ENCODE measurements around the gene PCDH12.

PCDH12 gene

GRCh38 chr5:141965071-141965470 is 7.1 kb upstream of the PCDH12 start:
- no peak for DNase-seq
- H3K23ac ChIP-seq (ENCODE audit: low read length), result no peak overlapping the region
- no peak overlapping the region for H4K12ac ChIP-seq (ENCODE audit: low read depth, low read length)
- no peak overlapping the region for H3K4me3 ChIP-seq (ENCODE audit: low read depth, low read length)
- H2AK5ac ChIP-seq (ENCODE audit: low read length), result no peak overlapping the region
- no peak overlapping the region for H2BK12ac ChIP-seq (ENCODE audit: low read length)
- no peak overlapping the region for H4K8ac ChIP-seq (ENCODE audit: low read depth, low read length)
- H3K36me3 ChIP-seq (ENCODE audit: control insufficient read depth in 1 of 2, insufficient read depth in 2 of 2, low read length in 2 of 2), result no peaks in the 10 kb centered on the region
- H3K27ac ChIP-seq (ENCODE audit: low read depth, low read length), result no peak overlapping the region
- no peak overlapping the region for H3K4ac ChIP-seq (ENCODE audit: low read depth, low read length)
- H3K14ac ChIP-seq (ENCODE audit: low read length), result no peak overlapping the region
- no peaks in the 10 kb centered on the region for H3K9me3 ChIP-seq (ENCODE audit: insufficient read depth, low read depth, low read length)
- no CpG with 5 or more reads among the region's 7 CpGs for WGBS (ENCODE audit: extremely low coverage, insufficient coverage, insufficient read length)
- H2AFZ ChIP-seq (ENCODE audit: insufficient read depth, low read length, poor library complexity), result no peak overlapping the region
- no peak overlapping the region for H3K4me2 ChIP-seq (ENCODE audit: low read length)
- H3K79me2 ChIP-seq (ENCODE audit: control insufficient read depth, insufficient read depth, low read length, poor library complexity), result peaks cover 4% of the 10 kb centered on the region
- no peak overlapping the region for H2BK120ac ChIP-seq (ENCODE audit: insufficient read depth, low read length, poor library complexity)
- H3K79me1 ChIP-seq (ENCODE audit: low read length), result peaks cover 6% of the 10 kb centered on the region
- H2BK5ac ChIP-seq (ENCODE audit: low read depth, low read length, poor library complexity), result no peak overlapping the region
- H3K9ac ChIP-seq (ENCODE audit: low read length), result no peak overlapping the region
- H3K4me1 ChIP-seq (ENCODE audit: control insufficient read depth in 1 of 2, insufficient read depth in 2 of 2, low read length in 2 of 2), result no peaks in the 10 kb centered on the region
- H3K18ac ChIP-seq (ENCODE audit: low read length), result no peak overlapping the region
- H3K27me3 ChIP-seq (ENCODE audit: insufficient read depth, low read length), result no peaks in the 10 kb centered on the region
- H4K91ac ChIP-seq (ENCODE audit: low read depth, low read length), result no peak overlapping the region

GRCh38 chr5:141963701-141964100 is 5.7 kb upstream of the PCDH12 start:
- no CpG with 5 or more reads among the region's 3 CpGs for WGBS (ENCODE audit: extremely low coverage, insufficient coverage, insufficient read length)
- H2AK5ac ChIP-seq (ENCODE audit: low read length), result no peak overlapping the region
- no peak overlapping the region for H3K4me2 ChIP-seq (ENCODE audit: low read length)
- no peak for DNase-seq
- H2BK5ac ChIP-seq (ENCODE audit: low read depth, low read length, poor library complexity), result no peak overlapping the region
- no peaks in the 10 kb centered on the region for H3K27me3 ChIP-seq (ENCODE audit: insufficient read depth, low read length)
- H3K9ac ChIP-seq (ENCODE audit: low read length), result no peak overlapping the region
- no peak overlapping the region for H3K4ac ChIP-seq (ENCODE audit: low read depth, low read length)
- no peak overlapping the region for H3K4me3 ChIP-seq (ENCODE audit: low read depth, low read length)
- no peaks in the 10 kb centered on the region for H3K4me1 ChIP-seq (ENCODE audit: control insufficient read depth in 1 of 2, insufficient read depth in 2 of 2, low read length in 2 of 2)
- H3K23ac ChIP-seq (ENCODE audit: low read length), result no peak overlapping the region
- no peaks in the 10 kb centered on the region for H3K9me3 ChIP-seq (ENCODE audit: insufficient read depth, low read depth, low read length)
- no peak overlapping the region for H4K8ac ChIP-seq (ENCODE audit: low read depth, low read length)
- H2BK12ac ChIP-seq (ENCODE audit: low read length), result no peak overlapping the region
- no peak overlapping the region for H4K12ac ChIP-seq (ENCODE audit: low read depth, low read length)
- H4K91ac ChIP-seq (ENCODE audit: low read depth, low read length), result no peak overlapping the region
- H3K79me2 ChIP-seq (ENCODE audit: control insufficient read depth, insufficient read depth, low read length, poor library complexity), result no peaks in the 10 kb centered on the region
- H2BK120ac ChIP-seq (ENCODE audit: insufficient read depth, low read length, poor library complexity), result no peak overlapping the region
- no peak overlapping the region for H3K27ac ChIP-seq (ENCODE audit: low read depth, low read length)
- no peaks in the 10 kb centered on the region for H3K79me1 ChIP-seq (ENCODE audit: low read length)
- no peaks in the 10 kb centered on the region for H3K36me3 ChIP-seq (ENCODE audit: control insufficient read depth in 1 of 2, insufficient read depth in 2 of 2, low read length in 2 of 2)
- no peak overlapping the region for H2AFZ ChIP-seq (ENCODE audit: insufficient read depth, low read length, poor library complexity)
- no peak overlapping the region for H3K18ac ChIP-seq (ENCODE audit: low read length)
- H3K14ac ChIP-seq (ENCODE audit: low read length), result no peak overlapping the region

- Histone ChIP-seq H2AFZ (ENCODE audit: insufficient read depth, low read length, poor library complexity) (no peak overlapping the region), H4K8ac (ENCODE audit: low read depth, low read length) (no peak overlapping the region), H2AK5ac (ENCODE audit: low read length) (no peak overlapping the region), H4K91ac (ENCODE audit: low read depth, low read length) (no peak overlapping the region), H3K27me3 (ENCODE audit: insufficient read depth, low read length) (no peaks in the 10 kb centered on the region), H2BK5ac (ENCODE audit: low read depth, low read length, poor library complexity) (no peak overlapping the region), H3K4ac (ENCODE audit: low read depth, low read length) (no peak overlapping the region), H4K12ac (ENCODE audit: low read depth, low read length) (no peak overlapping the region), H3K4me3 (ENCODE audit: low read depth, low read length) (no peak overlapping the region), H3K27ac (ENCODE audit: low read depth, low read length) (no peak overlapping the region), H3K14ac (ENCODE audit: low read length) (no peak overlapping the region), H3K79me2 (ENCODE audit: control insufficient read depth, insufficient read depth, low read length, poor library complexity) (no peaks in the 10 kb centered on the region), H3K18ac (ENCODE audit: low read length) (no peak overlapping the region), H3K9ac (ENCODE audit: low read length) (no peak overlapping the region), H2BK12ac (ENCODE audit: low read length) (no peak overlapping the region), H3K4me2 (ENCODE audit: low read length) (no peak overlapping the region), H3K23ac (ENCODE audit: low read length) (no peak overlapping the region), H3K79me1 (ENCODE audit: low read length) (no peaks in the 10 kb centered on the region), H3K36me3 (ENCODE audit: control insufficient read depth in 1 of 2, insufficient read depth in 2 of 2, low read length in 2 of 2) (no peaks in the 10 kb centered on the region), H3K4me1 (ENCODE audit: control insufficient read depth in 1 of 2, insufficient read depth in 2 of 2, low read length in 2 of 2) (no peaks in the 10 kb centered on the region), H2BK120ac (ENCODE audit: insufficient read depth, low read length, poor library complexity) (no peak overlapping the region), H3K9me3 (ENCODE audit: insufficient read depth, low read depth, low read length) (no peaks in the 10 kb centered on the region)
- WGBS (ENCODE audit: extremely low coverage, insufficient coverage, insufficient read length), result no CpG with 5 or more reads among the region's 3 CpGs
- DNase-seq, result no peak
Measured at GRCh38 chr5:141961466-141961865, 3.5 kb upstream of the PCDH12 start.

GRCh38 chr5:141960449-141961323 is 2.7 kb upstream of the PCDH12 start:
- Histone ChIP-seq H2BK120ac (ENCODE audit: insufficient read depth, low read length, poor library complexity) (no peak overlapping the region), H2AFZ (ENCODE audit: insufficient read depth, low read length, poor library complexity) (no peak overlapping the region), H3K9me3 (ENCODE audit: insufficient read depth, low read depth, low read length) (peaks cover 2% of the 10 kb centered on the region), H3K23ac (ENCODE audit: low read length) (no peak overlapping the region), H4K91ac (ENCODE audit: low read depth, low read length) (no peak overlapping the region), H3K18ac (ENCODE audit: low read length) (no peak overlapping the region), H3K79me1 (ENCODE audit: low read length) (no peaks in the 10 kb centered on the region), H3K27ac (ENCODE audit: low read depth, low read length) (no peak overlapping the region), H3K4me2 (ENCODE audit: low read length) (peak overlapping the region; percentile 31), H4K12ac (ENCODE audit: low read depth, low read length) (no peak overlapping the region), H3K9ac (ENCODE audit: low read length) (no peak overlapping the region), H3K14ac (ENCODE audit: low read length) (no peak overlapping the region), H3K4me3 (ENCODE audit: low read depth, low read length) (no peak overlapping the region), H4K8ac (ENCODE audit: low read depth, low read length) (no peak overlapping the region), H3K27me3 (ENCODE audit: insufficient read depth, low read length) (no peaks in the 10 kb centered on the region), H3K4ac (ENCODE audit: low read depth, low read length) (no peak overlapping the region), H3K4me1 (ENCODE audit: control insufficient read depth in 1 of 2, insufficient read depth in 2 of 2, low read length in 2 of 2) (no peaks in the 10 kb centered on the region), H3K36me3 (ENCODE audit: control insufficient read depth in 1 of 2, insufficient read depth in 2 of 2, low read length in 2 of 2) (no peaks in the 10 kb centered on the region), H2AK5ac (ENCODE audit: low read length) (no peak overlapping the region), H2BK12ac (ENCODE audit: low read length) (no peak overlapping the region), H3K79me2 (ENCODE audit: control insufficient read depth, insufficient read depth, low read length, poor library complexity) (no peaks in the 10 kb centered on the region), H2BK5ac (ENCODE audit: low read depth, low read length, poor library complexity) (no peak overlapping the region)
- WGBS (ENCODE audit: extremely low coverage, insufficient coverage, insufficient read length), result no CpG with 5 or more reads among the region's 14 CpGs
- DNase-seq, result peak; percentile 75 to 97
